ENCODE data around the gene CNIH3. TPM values are rescaled to one million over a fixed set of nuclear protein-coding genes. Genes with fewer than 3 reads are reported as not detected.
"Not testable (repeated sequence)": the region's sequence is repeated elsewhere in the genome, so short reads cannot be mapped to it uniquely, and the experiment has no call there.

CNIH3 gene
- polyA plus RNA-seq, 3 donors = 10.2 to 12.6 (median 10.5) TPM

GRCh38 chr1:224669403-224669802 lies 53.3 kb downstream of the CNIH3 start:
- no peak for DNase-seq (ENCODE audit: extremely low read depth in 1 of 11, low read depth in 9 of 11, low spot score in 4 of 11)

- no peak for DNase-seq (ENCODE audit: extremely low read depth in 1 of 11, low read depth in 9 of 11, low spot score in 4 of 11)
Measured at GRCh38 chr1:224670506-224670905, 54.4 kb downstream of the CNIH3 start.

DNA sequence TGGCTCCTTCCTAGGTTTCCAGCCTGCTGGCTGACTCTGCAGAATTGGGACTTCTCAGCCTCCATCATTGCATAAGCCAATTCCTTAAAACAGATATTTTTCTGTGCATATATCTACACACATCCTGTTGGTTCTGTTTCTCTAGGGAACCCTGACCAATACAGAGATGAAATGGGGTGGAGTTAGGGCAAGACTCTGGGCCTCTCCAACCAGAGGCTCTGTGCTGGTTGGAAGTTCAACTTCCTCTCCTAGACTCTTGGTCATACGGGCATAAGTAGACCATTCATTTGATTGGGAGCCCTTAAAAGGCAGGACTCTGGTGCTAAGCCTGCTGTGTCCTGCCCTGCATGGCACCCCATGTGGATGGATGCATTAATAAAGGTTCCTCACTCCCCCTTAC lies 55.0 kb downstream of the CNIH3 start:
- no peak for DNase-seq (ENCODE audit: extremely low read depth in 1 of 11, low read depth in 9 of 11, low spot score in 4 of 11)

DNA sequence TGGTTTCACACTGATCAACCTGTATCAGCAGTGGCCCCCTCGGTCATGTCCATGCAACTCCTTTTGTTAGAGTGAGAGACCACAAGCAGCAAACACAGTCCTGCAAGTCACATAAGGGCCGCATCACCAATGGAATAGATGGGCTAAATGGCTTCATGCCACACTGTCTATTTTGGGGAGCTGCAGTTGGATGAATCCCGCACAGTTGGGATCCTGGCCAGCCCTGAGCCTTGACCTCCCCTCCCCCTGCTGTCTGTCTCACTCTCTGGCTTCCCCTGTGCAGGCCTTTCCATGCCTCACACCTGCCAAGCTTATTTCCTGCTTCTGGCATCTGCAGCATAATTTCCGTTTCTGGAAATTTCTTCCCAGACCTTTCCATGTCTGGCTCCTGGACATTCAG lies 57.0 kb downstream of the CNIH3 start:
- DNase-seq (ENCODE audit: extremely low read depth in 1 of 11, low read depth in 9 of 11, low spot score in 4 of 11) = no peak

DNA sequence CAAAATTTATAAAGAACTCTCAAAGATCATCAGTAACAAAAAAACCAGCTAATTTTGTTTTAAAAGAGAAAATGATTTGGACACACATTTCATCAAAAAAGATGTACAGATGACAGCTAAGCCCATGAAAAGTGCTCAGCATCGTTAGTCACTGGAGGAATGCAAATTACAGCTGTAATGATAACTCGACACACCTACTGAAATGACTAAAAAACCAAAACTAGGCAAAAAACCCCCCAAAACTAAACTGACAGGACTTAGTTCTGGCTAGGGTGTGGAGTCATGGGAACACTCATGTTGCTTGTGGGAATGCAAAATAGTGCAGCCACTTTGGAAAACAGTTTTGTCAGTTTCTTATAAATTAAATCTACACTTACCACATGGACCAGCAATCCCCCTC lies 59.5 kb downstream of the CNIH3 start:
- DNase-seq (ENCODE audit: extremely low read depth in 1 of 11, low read depth in 9 of 11, low spot score in 4 of 11) = no peak

DNA sequence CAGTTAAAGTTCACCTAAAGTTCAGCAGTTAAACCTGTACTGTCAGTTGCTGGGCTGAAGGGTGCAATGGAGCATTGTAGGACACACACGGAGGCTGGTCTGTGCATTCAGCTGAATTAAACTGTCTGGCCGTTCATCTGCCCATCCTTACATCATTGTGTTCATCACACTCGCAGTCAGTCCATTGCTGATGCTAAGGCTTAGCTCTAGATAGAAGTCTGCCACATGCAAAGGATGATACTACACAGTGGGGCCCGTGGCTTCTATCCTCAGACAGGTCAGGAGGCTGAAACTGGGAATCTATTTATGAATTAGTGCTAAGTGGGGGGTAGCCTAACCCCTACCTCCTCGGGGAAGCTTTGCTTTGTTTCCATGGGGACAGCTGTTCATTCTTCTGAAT lies 60.4 kb downstream of the CNIH3 start:
- no peak for DNase-seq (ENCODE audit: extremely low read depth in 1 of 11, low read depth in 9 of 11, low spot score in 4 of 11)

DNA sequence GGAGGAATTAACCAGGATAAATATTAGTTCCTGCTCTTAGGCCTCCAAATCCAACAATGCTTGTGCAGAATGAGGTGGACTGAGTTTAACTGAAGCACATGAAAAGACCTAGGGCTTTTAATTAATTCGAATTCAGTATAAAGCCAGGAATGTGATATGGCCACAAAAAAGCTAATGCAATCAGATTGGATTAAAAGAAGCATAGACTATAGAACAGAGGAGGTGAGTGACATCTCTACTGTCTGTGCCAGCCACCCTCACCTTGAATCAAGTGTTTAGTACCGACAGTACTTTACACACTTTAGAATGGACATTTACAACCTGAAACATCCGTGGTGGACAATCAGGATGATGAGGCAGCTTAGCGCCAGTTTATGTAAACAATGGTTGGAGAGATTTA lies 62.1 kb downstream of the CNIH3 start:
- no peak for DNase-seq (ENCODE audit: extremely low read depth in 1 of 11, low read depth in 9 of 11, low spot score in 4 of 11)

GRCh38 chr1:224679606-224680005 lies 63.5 kb downstream of the CNIH3 start:
- DNase-seq (ENCODE audit: extremely low read depth in 1 of 11, low read depth in 9 of 11, low spot score in 4 of 11) = no peak

DNA sequence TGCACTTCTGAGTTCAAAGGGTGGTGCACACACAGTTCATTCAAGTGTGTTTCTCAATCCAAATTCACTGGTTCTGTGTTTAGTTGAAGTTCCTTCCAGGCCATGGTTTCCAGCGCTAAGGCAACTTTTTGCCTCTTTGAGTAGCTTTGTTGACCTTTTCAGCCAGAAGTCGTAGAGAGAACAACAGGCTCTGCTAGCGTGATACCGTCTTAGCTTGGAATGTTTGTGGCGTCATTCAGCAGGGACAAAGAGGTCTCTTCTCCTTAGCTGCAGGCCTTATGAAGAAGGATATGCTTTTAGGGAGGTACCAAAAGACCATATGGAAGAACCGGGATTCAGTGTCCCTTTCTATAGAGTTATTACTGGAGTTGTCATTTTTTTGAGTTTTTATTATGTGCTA lies 65.7 kb downstream of the CNIH3 start:
- DNase-seq (ENCODE audit: extremely low read depth in 1 of 11, low read depth in 9 of 11, low spot score in 4 of 11) = no peak

- DNase-seq (ENCODE audit: extremely low read depth in 1 of 11, low read depth in 9 of 11, low spot score in 4 of 11) = peak in 7 of 11 donors; percentile 13 to 46 (median 31)
Measured at GRCh38 chr1:224683936-224684335, 67.8 kb downstream of the CNIH3 start.

DNA sequence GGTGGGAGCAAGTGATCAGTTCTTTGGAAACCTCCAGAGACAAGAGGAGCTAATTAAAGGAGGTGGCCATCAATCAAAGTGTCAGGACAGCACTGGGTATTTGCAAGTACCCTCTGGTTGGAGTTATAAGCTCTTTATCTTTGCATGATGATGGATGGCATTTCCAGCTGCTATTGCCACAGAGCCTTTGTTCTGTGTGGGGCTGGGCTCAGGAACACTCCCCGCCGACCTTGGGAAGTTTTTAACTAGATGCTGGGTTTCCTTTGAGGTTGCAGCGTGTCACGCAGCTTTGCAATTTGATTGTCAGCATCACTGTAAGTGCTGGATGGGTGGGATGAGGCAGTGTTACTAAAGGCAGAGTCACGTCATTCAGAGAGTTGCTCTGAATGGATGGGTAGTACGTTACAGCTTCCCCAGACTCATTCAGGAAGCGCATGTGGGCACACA lies 68.9 kb downstream of the CNIH3 start:
- peak in 3 of 11 donors; percentile 13 to 26 (median 15) for DNase-seq (ENCODE audit: extremely low read depth in 1 of 11, low read depth in 9 of 11, low spot score in 4 of 11)

DNA sequence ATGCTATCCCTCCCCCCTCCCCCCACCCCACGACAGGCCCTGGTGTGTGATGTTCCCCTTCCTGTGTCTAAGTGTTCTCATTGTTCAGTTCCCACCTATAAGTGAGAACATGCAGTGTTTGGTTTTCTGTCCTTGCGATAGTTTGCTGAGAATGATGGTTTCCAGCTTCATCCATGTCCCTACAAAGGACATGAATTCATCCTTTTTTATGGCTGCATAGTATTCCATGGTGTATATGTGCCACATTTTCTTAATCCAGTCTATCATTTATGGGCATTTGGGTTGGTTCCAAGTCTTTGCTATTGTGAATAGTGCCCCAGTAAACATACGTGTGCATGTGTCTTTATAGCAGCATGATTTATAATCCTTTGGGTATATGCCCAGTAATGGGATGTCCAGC lies 70.0 kb downstream of the CNIH3 start:
- not testable (repeated sequence) for DNase-seq (ENCODE audit: extremely low read depth in 1 of 11, low read depth in 9 of 11, low spot score in 4 of 11)

GRCh38 chr1:224687465-224687864 lies 71.3 kb downstream of the CNIH3 start:
- DNase-seq (ENCODE audit: extremely low read depth in 1 of 11, low read depth in 9 of 11, low spot score in 4 of 11) = no peak

DNA sequence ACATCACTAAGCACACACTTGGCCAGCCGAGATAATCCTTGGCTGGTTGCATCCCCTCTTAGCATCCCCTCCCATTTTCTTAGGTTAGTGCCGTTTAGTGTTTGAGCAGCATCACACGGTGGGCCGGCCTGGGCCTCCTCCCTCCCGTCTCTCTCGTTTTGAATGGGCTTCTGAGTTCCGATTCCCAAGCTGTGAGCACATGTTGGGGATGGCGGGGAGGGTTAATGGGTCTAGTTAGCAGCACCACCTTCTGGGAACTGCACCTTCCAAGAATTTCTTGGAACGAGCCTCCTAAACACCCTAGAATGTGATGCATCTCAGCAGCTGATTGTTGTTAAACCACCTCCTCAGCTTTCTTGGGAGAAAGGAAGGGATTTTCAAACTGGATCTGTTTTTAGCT lies 73.3 kb downstream of the CNIH3 start:
- DNase-seq (ENCODE audit: extremely low read depth in 1 of 11, low read depth in 9 of 11, low spot score in 4 of 11) = no peak

DNA sequence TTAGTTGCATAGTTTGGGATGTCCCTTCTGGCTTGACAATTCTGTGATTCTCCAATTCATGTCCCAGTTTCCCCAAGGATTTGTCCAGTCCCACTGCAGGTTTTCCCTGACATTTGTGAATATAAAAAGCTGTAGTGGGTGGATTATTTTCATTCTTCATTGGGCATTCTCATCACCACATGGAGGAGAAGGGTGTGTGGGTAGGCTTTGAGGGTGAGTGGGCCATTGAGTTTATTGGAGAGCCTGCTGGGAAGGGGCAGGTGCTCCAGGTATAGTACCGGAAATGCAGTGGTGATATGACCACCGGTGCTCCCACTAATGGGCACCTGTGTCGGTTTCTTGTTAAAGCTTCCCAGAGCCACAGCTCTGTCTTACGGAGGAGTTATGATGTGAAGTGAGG lies 74.5 kb downstream of the CNIH3 start:
- DNase-seq (ENCODE audit: extremely low read depth in 1 of 11, low read depth in 9 of 11, low spot score in 4 of 11) = no peak

GRCh38 chr1:224691148-224691925 lies 75.2 kb downstream of the CNIH3 start:
- DNase-seq (ENCODE audit: extremely low read depth in 1 of 11, low read depth in 9 of 11, low spot score in 4 of 11) = no peak

GRCh38 chr1:224694969-224695368 lies 78.9 kb downstream of the CNIH3 start:
- DNase-seq (ENCODE audit: extremely low read depth in 1 of 11, low read depth in 9 of 11, low spot score in 4 of 11) = no peak

DNA sequence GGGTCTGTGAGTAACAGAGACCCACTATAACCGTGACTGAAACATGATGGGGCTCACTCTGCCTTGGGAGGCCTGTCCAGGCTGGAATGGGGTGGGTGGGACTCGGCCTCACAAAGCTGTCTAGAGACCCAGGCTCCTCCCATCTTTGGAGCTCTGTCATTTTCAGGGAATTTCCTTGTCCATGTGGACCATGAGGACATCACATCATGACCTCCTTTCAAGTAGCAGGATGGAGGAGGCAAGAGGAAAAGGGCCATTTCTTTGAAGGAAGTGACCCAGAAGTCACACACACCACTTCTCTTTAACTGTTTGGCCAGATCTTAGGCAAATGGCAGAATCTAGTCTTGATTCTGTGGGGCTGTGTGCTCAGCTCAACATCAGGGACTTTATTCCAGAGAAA lies 79.9 kb downstream of the CNIH3 start:
- DNase-seq (ENCODE audit: extremely low read depth in 1 of 11, low read depth in 9 of 11, low spot score in 4 of 11) = no peak

DNA sequence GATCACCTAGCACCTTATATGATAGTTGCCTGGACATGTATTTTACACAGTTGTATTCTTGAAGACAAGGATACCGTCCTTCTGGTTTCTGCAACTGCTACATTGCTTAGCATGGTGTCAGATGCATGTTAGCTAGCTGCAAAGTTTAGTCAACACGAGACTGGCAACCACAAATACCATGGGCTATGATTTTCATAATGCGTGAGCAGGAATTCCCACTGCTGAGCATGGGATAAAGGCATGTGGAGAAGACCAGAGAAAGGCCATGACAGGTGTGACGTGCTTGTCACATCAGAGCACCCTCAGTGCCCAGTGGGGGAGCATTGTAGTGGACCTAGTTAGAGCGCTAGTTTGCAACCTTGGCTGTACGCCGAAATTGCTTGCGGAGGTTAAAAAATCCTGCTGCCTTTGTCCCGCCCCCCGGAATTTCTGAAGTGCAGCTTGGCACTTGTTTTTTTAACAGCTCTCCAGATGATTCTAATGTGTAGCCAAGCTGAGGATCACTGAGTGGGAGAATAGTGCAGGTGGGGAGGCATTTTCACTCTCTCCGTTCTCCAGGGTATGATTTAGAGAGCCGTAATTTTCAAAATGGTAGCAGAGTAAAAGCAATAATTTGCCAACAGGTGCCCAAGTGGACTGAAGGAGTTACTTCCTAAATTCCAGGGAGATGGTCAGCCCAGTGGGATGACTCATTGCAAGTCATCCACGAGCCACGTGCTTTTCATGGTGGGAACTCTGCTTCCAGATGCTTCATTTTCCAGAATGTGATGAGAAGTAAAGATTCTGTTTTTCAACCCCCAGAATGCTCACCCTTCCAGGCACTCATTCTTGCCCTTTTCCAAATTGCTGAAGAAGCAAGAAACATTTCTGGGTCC lies 81.0 kb downstream of the CNIH3 start:
- no peak for DNase-seq (ENCODE audit: extremely low read depth in 1 of 11, low read depth in 9 of 11, low spot score in 4 of 11)

GRCh38 chr1:224698015-224698451 lies 81.9 kb downstream of the CNIH3 start:
- DNase-seq (ENCODE audit: extremely low read depth in 1 of 11, low read depth in 9 of 11, low spot score in 4 of 11) = no peak

All from renal cortex interstitium (tissue), 11 donors.